Keratinocyte (primary cell): ENCODE measurements around the gene DYNC2I2. TPM values are rescaled to one million over a fixed set of nuclear protein-coding genes. Genes with fewer than 3 reads are reported as not detected.

Source experiments
- DNase-seq: peaks from one replicate; pipeline ENCODE4 v3.0.0-alpha.2; 2011; ENCODE audit warnings: low read depth, missing footprints, low spot score
- FAIRE-seq: peaks from 2 replicates; lab custom pipeline; 2011; peaks lifted over from hg19 to GRCh38; lab: Jason Lieb, UNC
- H2AFZ ChIP-seq: 2 replicates; pipeline ENCODE4 v1.6.0; 2012; ENCODE audit warnings: low read length, control low read depth, inconsistent platforms; ENCODE audit not compliant: control insufficient read depth
- H3K27ac ChIP-seq: 2 replicates; pipeline ENCODE4 v1.5.1; 2011; ENCODE audit warnings: low read length; ENCODE audit not compliant: control insufficient read depth, insufficient read depth
- H3K27me3 ChIP-seq: 3 replicates; pipeline ENCODE4 v1.6.0; 2011; ENCODE audit warnings: low read length; ENCODE audit not compliant: control insufficient read depth, insufficient read depth; ENCODE audit errors: extremely low read depth
- H3K36me3 ChIP-seq, 2 experiments: 2 replicates in 1 of 2; 3 replicates in 1 of 2; pipeline ENCODE4 v1.5.1; 2011; ENCODE audit warnings: low read length in 2 of 2, mild to moderate bottlenecking in 1 of 2; ENCODE audit not compliant: control insufficient read depth in 2 of 2, insufficient read depth in 2 of 2; ENCODE audit errors: extremely low read depth in 1 of 2
- H3K4me1 ChIP-seq: 3 replicates; pipeline ENCODE4 v1.5.1; 2011; ENCODE audit warnings: low read length; ENCODE audit not compliant: control insufficient read depth, insufficient read depth; ENCODE audit errors: extremely low read depth
- H3K4me2 ChIP-seq: 3 replicates; pipeline ENCODE4 v1.6.0; 2011; ENCODE audit warnings: low read depth, low read length; ENCODE audit not compliant: control insufficient read depth, insufficient read depth; ENCODE audit errors: extremely low read depth
- H3K4me3 ChIP-seq, 3 experiments: fragments of 200-600 bp in 1 of 3; sonication (generic) in 1 of 3; 2 replicates in 2 of 3; 3 replicates in 1 of 3; pipeline ENCODE4 v1.5.1; 2011 to 2016; ENCODE audit warnings: low read length in 3 of 3, mild to moderate bottlenecking in 3 of 3, control low read depth in 2 of 3, inconsistent platforms in 1 of 3, low read depth in 1 of 3, mixed read lengths in 1 of 3, mixed run types in 1 of 3, moderate library complexity in 1 of 3; ENCODE audit not compliant: control insufficient read depth in 2 of 3, insufficient read depth in 2 of 3; ENCODE audit errors: extremely low read depth in 1 of 3
- H3K79me2 ChIP-seq: 2 replicates; pipeline ENCODE4 v1.6.0; 2012; ENCODE audit warnings: low read length; ENCODE audit not compliant: control insufficient read depth, insufficient read depth
- H3K9ac ChIP-seq: 3 replicates; pipeline ENCODE4 v1.6.0; 2011; ENCODE audit warnings: low read length; ENCODE audit not compliant: control insufficient read depth, insufficient read depth; ENCODE audit errors: extremely low read depth
- H3K9me1 ChIP-seq: 3 replicates; pipeline ENCODE4 v1.6.0; 2011; ENCODE audit warnings: low read length; ENCODE audit not compliant: control insufficient read depth, insufficient read depth; ENCODE audit errors: extremely low read depth
- H3K9me3 ChIP-seq: 2 replicates; pipeline ENCODE4 v1.5.1; 2012; ENCODE audit warnings: low read depth, low read length; ENCODE audit not compliant: control insufficient read depth
- H4K20me1 ChIP-seq: 3 replicates; pipeline ENCODE4 v1.6.0; 2011; ENCODE audit warnings: low read length; ENCODE audit not compliant: control insufficient read depth, insufficient read depth; ENCODE audit errors: extremely low read depth
- EZH2 ChIP-seq: IDR thresholded peaks from one replicate; pipeline ENCODE4 v1.6.1; 2012; ENCODE audit warnings: inconsistent platforms, mild to moderate bottlenecking, low read length, moderate library complexity
- dilution Hi-C: fragments of 300-500 bp; cut with MboI; formaldehyde crosslinking; loops from one replicate; pipeline ENCODE4 v1.7.0; 2020; ENCODE audit warnings: low sequenced_read_pairs; ENCODE audit not compliant: extremely low pct_ligation_motif_present
- polyA plus RNA-seq, 5 experiments: library from polyadenylated mRNA; depleted of rRNA in 3 of 5; stranded (reverse) in 3 of 5; stranded (forward) in 1 of 5; unstranded in 1 of 5; fragments of >200 nt; gene quantifications; 1 replicate in 1 of 5; 2 replicates in 3 of 5; 3 replicates in 1 of 5; pipeline versions ENCODE4 v1.2.1 to v1.2.3, GENCODE V29; 2011 to 2012; ENCODE audit warnings: missing spikeins in 2 of 5, low read depth in 1 of 5, low replicate concordance in 1 of 5
- TF ChIP-seq, protein P1 (sequence below), 3 experiments: IDR thresholded peaks in 1 of 3; conservative IDR thresholded peaks in 1 of 3; optimal IDR thresholded peaks in 1 of 3; 2 replicates in 2 of 3; 3 replicates in 1 of 3; pipeline versions ENCODE3 to v1.5.1; 2011; ENCODE audit warnings: low read length in 3 of 3, mild to moderate bottlenecking in 3 of 3, moderate library complexity in 2 of 3, control low read depth in 1 of 3, inconsistent platforms in 1 of 3; ENCODE audit not compliant: insufficient read depth in 2 of 3; ENCODE audit errors: extremely low read depth in 1 of 3

The DYNC2I2 gene
- polyA plus RNA-seq, 1 donor (not counting 4 experiments of a cell fraction or from before 2014, with no cell fraction given), result 11.5 TPM

DNA sequence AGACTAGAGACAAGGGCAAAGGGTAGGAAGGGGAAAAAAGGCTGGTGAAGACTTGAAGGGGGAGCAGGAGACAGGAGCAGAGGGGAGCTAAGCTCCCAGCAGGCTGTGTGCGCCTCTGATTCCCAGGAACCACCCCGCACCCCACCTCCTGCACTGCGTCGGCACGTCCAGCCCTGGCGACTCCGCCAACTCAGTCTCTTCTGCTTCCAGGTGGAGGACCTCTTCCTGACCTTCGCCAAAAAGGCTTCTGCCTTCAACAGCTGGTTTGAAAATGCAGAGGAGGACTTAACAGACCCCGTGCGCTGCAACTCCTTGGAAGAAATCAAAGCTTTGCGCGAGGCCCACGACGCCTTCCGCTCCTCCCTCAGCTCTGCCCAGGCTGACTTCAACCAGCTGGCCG is 30.5 kb downstream of the DYNC2I2 start:
- no peak overlapping the region for H3K4me3 ChIP-seq
- H3K4me1 ChIP-seq, result no peaks in the 10 kb centered on the region
- no peaks in the 10 kb centered on the region for H3K79me2 ChIP-seq
- no peaks in the 10 kb centered on the region for H3K9me1 ChIP-seq
- no peak overlapping the region for H2AFZ ChIP-seq
- peaks cover 4% of the 10 kb centered on the region for H4K20me1 ChIP-seq
- no peak for DNase-seq
- H3K9ac ChIP-seq, result no peak overlapping the region
- H3K36me3 ChIP-seq, result peaks cover 57 to 58% of the 10 kb centered on the region in 2 experiments
- FAIRE-seq, result no peak
- H3K27ac ChIP-seq, result no peak overlapping the region
- TF ChIP-seq EZH2, result no peak
- TF ChIP-seq, protein P1, sequence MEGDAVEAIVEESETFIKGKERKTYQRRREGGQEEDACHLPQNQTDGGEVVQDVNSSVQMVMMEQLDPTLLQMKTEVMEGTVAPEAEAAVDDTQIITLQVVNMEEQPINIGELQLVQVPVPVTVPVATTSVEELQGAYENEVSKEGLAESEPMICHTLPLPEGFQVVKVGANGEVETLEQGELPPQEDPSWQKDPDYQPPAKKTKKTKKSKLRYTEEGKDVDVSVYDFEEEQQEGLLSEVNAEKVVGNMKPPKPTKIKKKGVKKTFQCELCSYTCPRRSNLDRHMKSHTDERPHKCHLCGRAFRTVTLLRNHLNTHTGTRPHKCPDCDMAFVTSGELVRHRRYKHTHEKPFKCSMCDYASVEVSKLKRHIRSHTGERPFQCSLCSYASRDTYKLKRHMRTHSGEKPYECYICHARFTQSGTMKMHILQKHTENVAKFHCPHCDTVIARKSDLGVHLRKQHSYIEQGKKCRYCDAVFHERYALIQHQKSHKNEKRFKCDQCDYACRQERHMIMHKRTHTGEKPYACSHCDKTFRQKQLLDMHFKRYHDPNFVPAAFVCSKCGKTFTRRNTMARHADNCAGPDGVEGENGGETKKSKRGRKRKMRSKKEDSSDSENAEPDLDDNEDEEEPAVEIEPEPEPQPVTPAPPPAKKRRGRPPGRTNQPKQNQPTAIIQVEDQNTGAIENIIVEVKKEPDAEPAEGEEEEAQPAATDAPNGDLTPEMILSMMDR (optimal IDR thresholded peaks at IDR 0.05 in 1 of 3, IDR thresholded peaks at IDR 0.05 in 1 of 3, conservative IDR thresholded peaks at IDR 0.05 in 1 of 3; ENCODE audit: extremely low read depth in 1 of 3, insufficient read depth in 2 of 3, low read length in 3 of 3), result no peak
- H3K4me2 ChIP-seq, result no peak overlapping the region
- dilution Hi-C loops, result no loop called here
- H3K27me3 ChIP-seq, result no peaks in the 10 kb centered on the region
- no peaks in the 10 kb centered on the region for H3K9me3 ChIP-seq

DNA sequence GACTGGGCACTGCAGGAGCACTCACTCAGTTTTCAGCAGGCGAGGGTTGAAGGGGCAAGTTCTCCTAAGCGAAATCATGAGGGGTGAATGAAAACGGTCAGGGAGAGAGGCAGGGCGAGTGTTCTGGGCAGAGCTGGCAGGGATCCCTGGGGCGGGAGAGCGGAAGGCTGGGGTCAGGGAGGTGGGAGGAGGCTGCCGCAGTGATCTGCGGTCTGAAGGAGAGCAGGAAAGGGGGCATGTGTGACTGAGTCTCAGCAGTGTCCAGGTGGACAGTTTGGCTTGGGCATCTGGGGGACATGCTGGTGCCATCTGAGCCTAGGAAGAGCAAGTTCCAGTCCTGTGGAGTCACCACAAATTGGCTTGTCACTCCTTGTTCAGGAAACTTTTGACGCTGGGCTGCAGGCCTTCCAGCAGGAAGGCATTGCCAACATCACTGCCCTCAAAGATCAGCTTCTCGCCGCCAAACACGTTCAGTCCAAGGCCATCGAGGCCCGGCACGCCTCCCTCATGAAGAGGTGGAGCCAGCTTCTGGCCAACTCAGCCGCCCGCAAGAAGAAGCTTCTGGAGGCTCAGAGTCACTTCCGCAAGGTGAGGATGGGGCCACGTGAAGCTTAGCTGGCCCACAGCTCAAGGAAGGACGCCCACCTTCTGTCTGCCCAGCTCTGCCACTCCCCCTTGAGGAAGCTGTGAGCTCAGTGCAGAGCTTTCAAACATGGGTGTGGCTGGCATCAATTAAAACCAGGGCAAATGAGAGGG is 31.1 kb downstream of the DYNC2I2 start:
- Histone ChIP-seq H3K4me3 (no peak overlapping the region), H3K9me3 (no peaks in the 10 kb centered on the region), H3K4me1 (no peaks in the 10 kb centered on the region), H3K9me1 (no peaks in the 10 kb centered on the region), H3K27me3 (no peaks in the 10 kb centered on the region), H3K9ac (no peak overlapping the region), H3K36me3 (peaks cover 63 to 64% of the 10 kb centered on the region in 2 experiments), H4K20me1 (peaks cover 7% of the 10 kb centered on the region), H3K4me2 (no peak overlapping the region), H2AFZ (no peak overlapping the region), H3K79me2 (no peaks in the 10 kb centered on the region), H3K27ac (no peak overlapping the region)
- FAIRE-seq, result no peak
- DNase-seq, result no peak
- no peak for TF ChIP-seq EZH2
- TF ChIP-seq, protein P1 (optimal IDR thresholded peaks at IDR 0.05 in 1 of 3, IDR thresholded peaks at IDR 0.05 in 1 of 3, conservative IDR thresholded peaks at IDR 0.05 in 1 of 3; ENCODE audit: extremely low read depth in 1 of 3, insufficient read depth in 2 of 3, low read length in 3 of 3), result no peak
- dilution Hi-C loops, result no loop called here
